Measurements from ENCODE around the gene LKAAEAR1.

DNA sequence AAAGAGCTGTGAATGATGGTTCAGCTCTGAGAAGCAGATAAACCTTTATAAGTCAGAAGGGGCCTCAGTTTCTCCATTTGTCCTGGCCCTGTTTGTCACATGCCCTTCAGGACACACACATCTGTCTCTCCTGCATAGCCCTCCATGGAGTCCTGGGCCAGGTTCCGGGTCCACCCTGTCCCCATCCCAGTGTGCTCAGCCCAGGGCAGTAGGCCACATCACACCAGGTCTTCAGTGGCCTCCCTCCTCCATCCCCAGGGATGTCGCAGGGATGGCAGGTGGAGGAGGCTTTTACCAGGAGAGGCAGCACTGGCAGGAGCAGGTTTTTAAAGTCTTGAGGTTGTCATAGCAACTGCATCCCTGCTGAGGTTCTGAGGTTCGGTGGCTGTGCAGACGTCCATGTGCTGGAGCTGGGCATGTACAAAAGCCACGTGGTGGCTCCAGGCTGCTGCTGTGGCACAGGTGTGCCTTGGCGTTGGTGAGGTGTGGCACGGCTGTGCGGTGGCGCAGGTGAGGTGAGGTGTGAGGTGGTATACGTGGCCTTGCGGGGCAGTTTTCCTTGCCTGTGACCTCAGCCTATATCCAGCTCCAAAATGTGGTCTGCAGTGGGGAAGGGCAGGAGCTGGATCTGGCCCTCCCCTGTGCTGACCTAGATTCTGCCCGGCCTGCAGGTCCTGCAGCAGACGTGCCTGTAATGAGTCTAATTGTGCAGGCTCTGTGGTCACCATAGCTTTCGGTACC is 31.1 kb upstream of the LKAAEAR1 start:
- TF ChIP-seq CTCF (IDR thresholded peaks at IDR 0.05 in 4 of 5, conservative IDR thresholded peaks at IDR 0.05 in 1 of 5), result no peak
- TF ChIP-seq POLR2A (IDR thresholded peaks at IDR 0.05), result no peak
